Stimulated activated CD8-positive, alpha-beta memory T cell treated with anti-CD3 and anti-CD28 coated beads, Interleukin-7, amount 100 ng/mL, for 48 hours (primary cell): ENCODE data around the gene ADAM19.

Source experiments
- DNase-seq, 2 donors: peaks; one replicate each; pipeline ENCODE4 v3.0.0-alpha.2; 2020; ENCODE audit warnings: low read depth in 1 of 2; ENCODE audit errors: extremely low read depth in 1 of 2

The ADAM19 gene

GRCh38 chr5:157563929-157564716 lies 11.5 kb downstream of the ADAM19 start:
- no peak for DNase-seq

DNA sequence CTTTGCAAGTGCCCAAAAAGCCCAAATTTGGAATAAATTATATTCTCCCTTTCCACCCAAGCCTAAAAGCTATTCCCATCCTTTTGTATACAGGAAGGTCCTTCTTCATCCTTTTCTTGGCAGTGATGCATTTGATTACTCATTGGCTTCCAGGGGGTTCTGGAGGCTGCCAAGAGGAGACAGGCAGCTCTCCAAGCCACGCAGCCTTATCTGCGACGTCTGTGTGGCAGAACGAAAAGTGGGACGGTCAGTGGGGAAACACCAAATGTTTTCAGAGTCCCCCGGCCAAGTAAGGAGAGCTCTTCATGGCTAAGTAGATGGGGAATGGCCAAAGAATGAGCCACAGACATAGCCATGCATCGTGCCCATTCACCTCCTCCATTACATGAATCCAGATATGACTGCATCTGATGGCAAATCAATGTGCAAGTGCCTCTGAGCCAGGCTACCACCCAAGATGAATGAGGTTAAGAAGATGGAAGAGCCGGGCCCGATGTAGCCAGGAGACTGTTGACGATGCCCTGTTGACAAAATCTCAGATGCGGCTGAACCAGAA lies 12.1 kb downstream of the ADAM19 start:
- no peak for DNase-seq

DNA sequence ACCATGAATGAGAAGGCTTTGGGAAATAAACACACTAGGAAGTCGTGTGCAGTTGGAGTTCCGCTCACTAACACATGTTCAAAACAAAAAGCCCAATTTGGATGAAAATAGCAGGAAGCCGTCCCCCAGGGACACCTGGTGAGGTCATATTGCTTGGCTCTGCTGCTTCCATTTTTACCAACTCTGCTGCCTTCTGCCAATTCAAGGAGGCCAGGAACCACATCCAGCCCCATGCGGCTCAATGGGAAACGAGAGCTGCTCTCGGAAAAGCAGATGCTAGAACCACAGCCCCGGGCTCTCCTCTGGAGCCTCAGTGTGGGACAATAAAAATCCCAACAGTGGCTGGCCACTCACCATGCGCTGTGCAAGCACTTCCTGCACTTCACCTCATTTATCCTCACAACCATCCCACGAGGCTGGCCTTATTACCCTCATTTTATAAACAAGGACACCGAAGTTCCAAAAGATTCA lies 13.4 kb downstream of the ADAM19 start:
- no peak for DNase-seq

GRCh38 chr5:157561110-157561509 lies 14.5 kb downstream of the ADAM19 start:
- DNase-seq = no peak

DNA sequence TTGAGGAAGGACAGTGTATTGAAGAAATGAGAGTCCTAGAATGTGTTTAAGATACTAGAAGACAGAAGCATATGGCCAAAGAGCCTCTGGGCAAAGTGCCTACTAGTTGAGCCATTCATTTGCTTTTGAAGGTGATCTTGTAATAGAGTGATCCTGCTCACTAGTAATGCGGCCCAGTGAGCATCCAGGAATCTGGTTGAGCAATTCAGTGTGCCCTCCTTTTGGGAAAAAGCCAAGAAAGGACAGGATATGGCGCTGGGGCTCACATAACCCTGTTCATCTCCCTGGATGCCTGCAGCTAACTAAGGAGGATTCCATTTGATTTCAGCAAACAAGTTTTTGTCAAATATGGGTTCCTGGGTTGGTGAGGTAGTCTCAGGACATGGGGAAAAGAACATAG lies 16.3 kb downstream of the ADAM19 start:
- no peak for DNase-seq

- DNase-seq = no peak
Observed at GRCh38 chr5:157558681-157559080, 16.9 kb downstream of the ADAM19 start.

- DNase-seq = no peak
Observed at GRCh38 chr5:157558041-157558595, 17.5 kb downstream of the ADAM19 start.

GRCh38 chr5:157556615-157557418 lies 18.8 kb downstream of the ADAM19 start:
- no peak for DNase-seq

- DNase-seq = no peak
Observed at GRCh38 chr5:157555037-157555640, 20.4 kb downstream of the ADAM19 start.

DNA sequence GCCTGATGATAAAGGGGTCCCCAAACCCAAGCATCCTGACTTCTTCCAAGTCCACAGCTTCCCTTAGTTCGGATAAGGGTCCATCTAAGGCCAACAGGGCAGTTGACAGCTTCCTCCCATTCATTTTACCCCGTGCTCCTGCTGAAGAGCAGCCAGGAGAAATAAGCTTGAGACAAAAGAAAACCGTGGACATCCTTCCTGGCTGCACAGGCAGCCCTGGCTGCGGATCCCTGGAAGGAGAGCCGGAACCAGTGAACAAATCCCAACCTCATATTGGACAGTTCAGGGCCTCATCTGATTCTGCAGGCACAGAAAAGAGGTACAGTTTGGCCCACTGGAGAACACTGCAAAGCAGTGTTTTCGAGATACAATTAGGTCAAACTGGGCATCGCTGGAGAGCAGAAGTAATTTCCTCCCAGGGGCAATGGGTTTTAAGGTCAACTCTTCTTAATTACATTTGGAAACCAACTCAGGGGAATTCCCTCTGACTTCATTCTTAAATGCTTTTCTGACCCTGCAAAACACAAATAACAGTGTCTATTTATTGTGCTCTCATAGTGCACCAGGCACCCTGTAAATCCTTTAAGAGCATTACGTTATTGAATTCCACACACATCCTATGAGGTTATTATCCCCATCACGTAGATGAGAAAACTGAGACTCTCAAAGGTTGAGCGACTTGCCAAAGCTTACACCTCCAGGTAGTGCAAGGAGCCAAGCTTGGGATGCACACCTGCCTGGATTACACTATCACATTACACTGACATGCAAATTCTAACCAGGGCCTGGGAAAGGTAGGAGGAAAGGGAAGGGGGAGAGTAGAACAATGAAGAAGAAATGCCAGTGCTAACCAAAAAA lies 21.2 kb downstream of the ADAM19 start:
- DNase-seq = no peak

DNA sequence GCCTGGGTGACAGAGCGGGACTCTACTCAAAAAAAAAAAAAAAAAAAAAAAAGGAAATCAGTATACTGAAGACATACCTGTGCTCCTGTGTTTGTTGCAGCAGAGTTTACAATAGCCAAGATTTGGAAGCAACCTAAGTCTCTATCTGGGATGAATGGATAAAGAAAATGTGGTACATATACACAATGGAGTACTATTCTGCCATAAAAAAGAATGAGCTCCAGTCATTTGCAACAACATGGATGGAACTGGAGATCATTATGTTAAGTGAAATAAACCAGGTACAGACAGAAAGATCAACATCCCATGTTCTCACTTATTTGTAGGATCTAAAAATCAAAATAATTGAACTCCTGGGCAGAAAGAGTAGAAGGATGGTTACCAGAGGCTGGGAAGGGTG lies 22.9 kb downstream of the ADAM19 start:
- DNase-seq = no peak

- no peak for DNase-seq
Observed at GRCh38 chr5:157550663-157551062, 24.9 kb downstream of the ADAM19 start.

DNA sequence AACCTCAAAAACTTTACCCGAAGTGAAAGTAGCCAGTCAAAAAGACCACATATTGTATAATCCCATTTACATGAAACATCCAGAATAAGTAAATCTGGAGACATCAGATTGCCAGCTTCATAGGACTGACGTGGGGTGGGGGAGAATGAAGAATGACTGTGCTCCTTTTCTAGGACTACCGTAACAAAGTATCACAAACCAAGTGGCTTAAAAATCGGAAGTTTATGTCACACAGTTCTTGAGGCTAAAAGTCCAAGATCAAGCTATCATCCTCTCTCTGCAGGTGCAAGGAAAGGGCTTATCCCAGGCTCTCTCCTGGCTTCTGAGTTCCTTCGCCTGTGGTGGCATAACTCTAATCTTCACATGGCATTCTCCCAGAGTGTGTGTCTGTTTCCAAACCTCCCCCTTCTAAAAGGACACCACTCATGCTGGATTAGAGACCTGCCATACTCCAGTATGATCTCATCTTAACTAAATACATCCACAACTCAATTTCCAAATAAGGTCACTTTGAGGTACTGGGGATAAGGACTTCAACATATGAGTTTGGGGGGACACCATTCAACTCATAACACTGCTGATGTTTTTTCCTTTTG lies 25.5 kb downstream of the ADAM19 start:
- DNase-seq = no peak

DNA sequence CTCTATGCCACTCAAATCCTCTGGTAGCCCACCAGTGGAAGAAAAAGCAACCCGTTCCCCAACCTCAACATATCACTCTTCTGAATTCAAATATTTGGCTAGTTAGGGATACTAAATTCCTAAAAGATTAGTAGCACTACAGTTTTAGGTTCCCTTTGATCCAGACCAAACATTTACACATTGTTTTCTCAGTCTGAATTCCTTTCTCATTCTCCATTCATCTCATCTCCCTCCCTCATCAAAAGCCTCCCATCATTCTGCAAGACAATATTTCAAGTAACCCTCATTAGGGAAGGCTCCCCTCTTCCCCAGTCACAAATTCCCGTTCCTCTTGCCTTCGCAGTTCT lies 26.3 kb downstream of the ADAM19 start:
- no peak for DNase-seq

- no peak for DNase-seq
Observed at GRCh38 chr5:157548513-157549282, 26.9 kb downstream of the ADAM19 start.

DNA sequence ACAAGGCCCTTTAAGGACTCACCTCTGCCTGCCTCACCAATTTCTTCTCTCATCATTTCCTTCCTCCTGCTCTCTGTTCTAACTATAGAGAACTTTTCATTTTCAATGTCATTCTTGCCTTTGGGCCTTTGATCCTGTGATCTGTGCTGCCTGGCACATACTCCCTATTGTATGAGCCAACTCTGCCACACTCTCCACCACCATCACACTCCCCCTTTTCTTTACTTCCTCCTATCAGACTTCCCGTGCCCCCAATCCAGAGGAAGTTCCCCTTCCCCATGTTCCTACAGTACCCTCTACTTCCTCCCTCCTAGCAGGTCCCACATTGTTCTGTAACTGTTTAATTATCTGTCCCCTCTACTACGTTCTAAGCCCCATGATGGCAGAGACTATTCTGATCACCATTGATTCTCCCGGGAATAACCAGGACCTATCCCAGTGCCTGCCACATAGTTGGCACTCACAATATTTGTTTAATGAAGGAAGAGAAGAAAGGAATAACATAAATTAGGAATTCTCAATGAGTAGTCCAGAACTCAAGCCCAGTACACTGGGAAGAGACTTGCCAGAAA lies 27.5 kb downstream of the ADAM19 start:
- no peak for DNase-seq

GRCh38 chr5:157546456-157547100 lies 29.0 kb downstream of the ADAM19 start:
- no peak for DNase-seq

GRCh38 chr5:157545610-157546310 lies 29.8 kb downstream of the ADAM19 start:
- DNase-seq = no peak
